ENCODE data around the gene FGA. TPM values are rescaled to one million over a fixed set of nuclear protein-coding genes. Genes with fewer than 3 reads are reported as not detected.

Gene FGA
- polyA plus RNA-seq, 1 of the 3 experiments (the other 2 are of a cell fraction) = not detected

DNA sequence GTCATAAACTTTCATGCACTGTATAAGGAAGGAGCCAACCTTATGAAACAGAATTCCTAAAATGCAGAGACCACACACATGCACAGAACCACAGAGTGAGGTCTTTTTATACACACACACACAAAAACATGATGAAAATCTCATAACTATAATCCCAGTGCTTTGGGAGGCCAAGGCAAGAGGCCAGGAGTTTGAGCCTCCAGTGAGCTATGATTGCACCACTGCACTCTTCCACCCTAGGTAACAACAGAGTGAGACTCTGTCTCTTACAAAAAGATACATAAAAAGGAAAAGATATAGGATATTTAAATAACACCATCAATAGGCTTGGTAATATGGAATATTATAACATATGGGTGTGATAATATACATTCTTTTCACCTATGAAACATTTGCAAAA is 10.6 kb downstream of the FGA start:
- Histone ChIP-seq H3K9me2 (no peaks in the 10 kb centered on the region; the same call in 1 of the 2 replicates), H3K36me3 (replicated peaks in 1 of 2; ENCODE audit: control insufficient read depth in 1 of 2, insufficient read depth in 2 of 2, low read length in 1 of 2) (no peaks in the 10 kb centered on the region), H3K27ac (ENCODE audit: low read depth in 2 of 2, low read length in 1 of 2) (no peak overlapping the region), H2AFZ (ENCODE audit: low read depth) (no peak overlapping the region), H3F3A (replicated peaks; ENCODE audit: insufficient read depth) (no peaks in the 10 kb centered on the region), H3K79me2 (ENCODE audit: insufficient read depth) (no peaks in the 10 kb centered on the region), H4K20me1 (ENCODE audit: insufficient read depth) (no peaks in the 10 kb centered on the region), H3K4me1 (ENCODE audit: control insufficient read depth in 1 of 2, insufficient read depth in 2 of 2, low read depth in 1 of 2, low read length in 1 of 2) (no peaks in the 10 kb centered on the region), H3K9ac (no peak overlapping the region), H3K4me3 (ENCODE audit: low read depth in 2 of 2, low read length in 1 of 2) (no peak overlapping the region), H3K4me2 (no peak overlapping the region), H3K27me3 (ENCODE audit: insufficient read depth) (no peaks in the 10 kb centered on the region), H3K9me3 (no peaks in the 10 kb centered on the region)
- TF ChIP-seq TAF1 (IDR thresholded peaks at IDR 0.05; ENCODE audit: borderline replicate concordance, low read depth, low read length) = no peak
- no peak for TF ChIP-seq JUND (IDR thresholded peaks at IDR 0.05)
- ChIA-PET POLR2A (no interaction called here), CTCF (no interaction called here)
- DNase-seq = no peak

DNA sequence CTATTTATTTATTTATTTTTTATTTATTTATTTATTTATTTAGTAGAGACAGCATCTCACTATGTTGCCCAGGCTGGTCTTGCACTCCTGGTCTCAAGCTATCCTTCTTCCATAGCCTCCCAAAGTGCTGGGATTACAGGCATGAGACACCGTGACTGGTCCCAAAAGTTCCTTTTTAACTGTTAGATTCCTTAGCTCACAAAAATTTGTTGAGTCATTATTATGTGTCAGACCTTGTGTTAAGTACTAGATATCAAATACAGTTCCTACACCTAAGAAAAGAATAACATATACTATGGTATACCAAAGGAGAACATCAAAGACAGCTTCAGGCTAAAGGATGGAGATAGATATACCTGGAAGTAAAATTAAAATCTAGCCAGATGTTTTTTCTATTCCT is 11.6 kb downstream of the FGA start:
- H3K79me2 ChIP-seq (ENCODE audit: insufficient read depth) = no peaks in the 10 kb centered on the region
- POLR2A ChIA-PET = no interaction called here
- no peak overlapping the region for H3K4me2 ChIP-seq
- H3K4me1 ChIP-seq (ENCODE audit: control insufficient read depth in 1 of 2, insufficient read depth in 2 of 2, low read depth in 1 of 2, low read length in 1 of 2) = no peaks in the 10 kb centered on the region
- no peak overlapping the region for H3K4me3 ChIP-seq (ENCODE audit: low read depth in 2 of 2, low read length in 1 of 2)
- H3K27me3 ChIP-seq (ENCODE audit: insufficient read depth) = no peaks in the 10 kb centered on the region; the same call in 1 of the 2 replicates
- WGBS (ENCODE audit: low lambda C conversion rate) = 0% methylated on average over 1 of the region's 1 CpG
- CTCF ChIA-PET = no interaction called here
- no peak overlapping the region for H2AFZ ChIP-seq (ENCODE audit: low read depth)
- H3K27ac ChIP-seq (ENCODE audit: low read depth in 2 of 2, low read length in 1 of 2) = no peak overlapping the region
- no peak overlapping the region for H3K9ac ChIP-seq
- no peaks in the 10 kb centered on the region for H3F3A ChIP-seq (replicated peaks; ENCODE audit: insufficient read depth)
- no peaks in the 10 kb centered on the region for H3K9me3 ChIP-seq
- H3K9me2 ChIP-seq = no peaks in the 10 kb centered on the region; the same call in 1 of the 2 replicates
- no peak for DNase-seq
- TF ChIP-seq NFIC (IDR thresholded peaks at IDR 0.05; ENCODE audit: borderline replicate concordance) = no peak
- H4K20me1 ChIP-seq (ENCODE audit: insufficient read depth) = no peaks in the 10 kb centered on the region
- no peaks in the 10 kb centered on the region for H3K36me3 ChIP-seq (replicated peaks in 1 of 2; ENCODE audit: control insufficient read depth in 1 of 2, insufficient read depth in 2 of 2, low read length in 1 of 2)

DNA sequence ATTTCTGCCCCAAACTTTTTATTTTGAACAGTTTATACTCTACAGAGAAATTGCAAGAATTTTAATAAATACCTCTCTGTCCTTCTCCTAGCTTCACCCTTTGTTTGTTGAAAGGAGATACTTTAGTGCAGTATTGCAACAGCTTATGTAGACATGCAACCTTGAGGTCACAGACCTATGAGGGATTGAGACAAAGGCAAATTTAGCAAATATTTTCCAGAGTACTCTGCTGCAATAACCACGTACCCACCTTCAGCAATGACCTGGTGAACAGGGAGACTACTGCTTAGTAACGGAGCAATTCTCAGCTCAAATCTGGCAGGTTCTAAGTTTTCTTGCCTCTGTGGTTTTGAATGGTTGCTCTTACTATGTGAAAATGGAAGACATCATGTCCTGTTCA is 13.2 kb downstream of the FGA start:
- Histone ChIP-seq H3K36me3 (replicated peaks in 1 of 2; ENCODE audit: control insufficient read depth in 1 of 2, insufficient read depth in 2 of 2, low read length in 1 of 2) (no peaks in the 10 kb centered on the region), H3K27me3 (ENCODE audit: insufficient read depth) (no peaks in the 10 kb centered on the region; the same call in none of the 2 replicates), H3K27ac (ENCODE audit: low read depth in 2 of 2, low read length in 1 of 2) (no peak overlapping the region), H3K4me1 (ENCODE audit: control insufficient read depth in 1 of 2, insufficient read depth in 2 of 2, low read depth in 1 of 2, low read length in 1 of 2) (no peaks in the 10 kb centered on the region), H3K9me2 (no peaks in the 10 kb centered on the region; the same call in 1 of the 2 replicates), H3K4me3 (ENCODE audit: low read depth in 2 of 2, low read length in 1 of 2) (no peak overlapping the region), H3K79me2 (ENCODE audit: insufficient read depth) (no peaks in the 10 kb centered on the region), H4K20me1 (ENCODE audit: insufficient read depth) (no peaks in the 10 kb centered on the region), H3K9me3 (no peaks in the 10 kb centered on the region), H2AFZ (ENCODE audit: low read depth) (no peak overlapping the region), H3K9ac (no peak overlapping the region), H3F3A (replicated peaks; ENCODE audit: insufficient read depth) (no peaks in the 10 kb centered on the region), H3K4me2 (no peak overlapping the region)
- CTCF ChIA-PET = no interaction called here
- no peak for DNase-seq
- TF ChIP-seq, protein P1, sequence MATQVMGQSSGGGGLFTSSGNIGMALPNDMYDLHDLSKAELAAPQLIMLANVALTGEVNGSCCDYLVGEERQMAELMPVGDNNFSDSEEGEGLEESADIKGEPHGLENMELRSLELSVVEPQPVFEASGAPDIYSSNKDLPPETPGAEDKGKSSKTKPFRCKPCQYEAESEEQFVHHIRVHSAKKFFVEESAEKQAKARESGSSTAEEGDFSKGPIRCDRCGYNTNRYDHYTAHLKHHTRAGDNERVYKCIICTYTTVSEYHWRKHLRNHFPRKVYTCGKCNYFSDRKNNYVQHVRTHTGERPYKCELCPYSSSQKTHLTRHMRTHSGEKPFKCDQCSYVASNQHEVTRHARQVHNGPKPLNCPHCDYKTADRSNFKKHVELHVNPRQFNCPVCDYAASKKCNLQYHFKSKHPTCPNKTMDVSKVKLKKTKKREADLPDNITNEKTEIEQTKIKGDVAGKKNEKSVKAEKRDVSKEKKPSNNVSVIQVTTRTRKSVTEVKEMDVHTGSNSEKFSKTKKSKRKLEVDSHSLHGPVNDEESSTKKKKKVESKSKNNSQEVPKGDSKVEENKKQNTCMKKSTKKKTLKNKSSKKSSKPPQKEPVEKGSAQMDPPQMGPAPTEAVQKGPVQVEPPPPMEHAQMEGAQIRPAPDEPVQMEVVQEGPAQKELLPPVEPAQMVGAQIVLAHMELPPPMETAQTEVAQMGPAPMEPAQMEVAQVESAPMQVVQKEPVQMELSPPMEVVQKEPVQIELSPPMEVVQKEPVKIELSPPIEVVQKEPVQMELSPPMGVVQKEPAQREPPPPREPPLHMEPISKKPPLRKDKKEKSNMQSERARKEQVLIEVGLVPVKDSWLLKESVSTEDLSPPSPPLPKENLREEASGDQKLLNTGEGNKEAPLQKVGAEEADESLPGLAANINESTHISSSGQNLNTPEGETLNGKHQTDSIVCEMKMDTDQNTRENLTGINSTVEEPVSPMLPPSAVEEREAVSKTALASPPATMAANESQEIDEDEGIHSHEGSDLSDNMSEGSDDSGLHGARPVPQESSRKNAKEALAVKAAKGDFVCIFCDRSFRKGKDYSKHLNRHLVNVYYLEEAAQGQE (IDR thresholded peaks at IDR 0.05; ENCODE audit: low read depth, low read length) = no peak
- TF ChIP-seq SIN3A (IDR thresholded peaks at IDR 0.05; ENCODE audit: borderline replicate concordance, low read depth, low read length) (no peak), POLR2AphosphoS5 (IDR thresholded peaks at IDR 0.05; ENCODE audit: low read depth, low read length) (no peak), RCOR1 (IDR thresholded peaks at IDR 0.05; ENCODE audit: low read length) (no peak), ELF1 (IDR thresholded peaks at IDR 0.05) (no peak), MXI1 (IDR thresholded peaks at IDR 0.05; ENCODE audit: low read depth, low read length) (no peak)
- POLR2A ChIA-PET = no interaction called here
- WGBS (ENCODE audit: low lambda C conversion rate) = 13% methylated on average over 2 of the region's 2 CpGs
